IMR-90 (cell line): ENCODE data around the gene FOXP1. TPM values are rescaled to one million over a fixed set of nuclear protein-coding genes. Genes with fewer than 3 reads are reported as not detected.

ENCODE experiments used
- ATAC-seq: fragments of 200-7000 bp; cut with Tn5 transposase; 2 replicates; pipeline ENCODE4 v1.9.1; 2020; ENCODE audit warnings: low read depth, mild to moderate bottlenecking, moderate library complexity
- BruUV-seq: library from RNA; stranded (reverse); fragments of 400-500 nt; replicated peaks from 2 replicates; lab custom pipeline; 2021; lab: Mats Ljungman, UMichigan
- CTCF ChIA-PET: fragments of 300-600 bp; formaldehyde crosslinking; extraction: SDS; loops from one replicate; lab custom pipeline; 2021; ENCODE audit warnings: antibody characterized with exemption; lab: Yijun Ruan, JAX
- POLR2A ChIA-PET: fragments of 300-600 bp; sonication (Branson Sonifier 250); formaldehyde crosslinking; loops from one replicate; lab custom pipeline; 2022; ENCODE audit warnings: antibody characterized with exemption; ENCODE audit not compliant: unreplicated experiment; lab: Charles Lee
- DNase-seq: peaks from one replicate; pipeline ENCODE4 v3.0.0; 2013
- H2AFZ ChIP-seq: replicated peaks from 2 replicates; pipeline ENCODE3; 2013; ENCODE audit warnings: low read length, mild to moderate bottlenecking; ENCODE audit not compliant: poor library complexity
- H2AK5ac ChIP-seq: 2 replicates; pipeline ENCODE4 v1.6.1; 2013; ENCODE audit warnings: low read depth, low read length, inconsistent platforms
- H2AK9ac ChIP-seq: replicated peaks from 2 replicates; pipeline ENCODE3; 2013; ENCODE audit warnings: mild to moderate bottlenecking, low read depth, low read length, moderate library complexity; ENCODE audit not compliant: poor library complexity
- H2BK120ac ChIP-seq: 2 replicates; pipeline ENCODE4 v1.6.1; 2013; ENCODE audit warnings: low read depth, low read length, inconsistent platforms
- H2BK15ac ChIP-seq: 3 replicates; pipeline ENCODE4 v1.6.1; 2013; ENCODE audit warnings: low read depth, low read length, inconsistent platforms
- H2BK20ac ChIP-seq: 2 replicates; pipeline ENCODE4 v1.6.1; 2013; ENCODE audit warnings: low read depth, mild to moderate bottlenecking, inconsistent platforms, low read length, moderate library complexity
- H2BK5ac ChIP-seq: 2 replicates; pipeline ENCODE4 v1.6.1; 2013; ENCODE audit warnings: mild to moderate bottlenecking, low read depth, low read length, inconsistent platforms; ENCODE audit not compliant: poor library complexity, severe bottlenecking
- H3K14ac ChIP-seq: replicated peaks from 2 replicates; pipeline ENCODE4 v1.6.1; 2013; ENCODE audit warnings: low read depth, low read length, inconsistent platforms
- H3K18ac ChIP-seq: 2 replicates; pipeline ENCODE4 v1.6.1; 2013; ENCODE audit warnings: low read depth, low read length, control low read depth
- H3K23ac ChIP-seq: 2 replicates; pipeline ENCODE4 v1.6.1; 2013; ENCODE audit warnings: low read depth, low read length, inconsistent platforms
- H3K27ac ChIP-seq: 2 replicates; pipeline ENCODE4 v1.5.1; 2013; ENCODE audit warnings: mild to moderate bottlenecking, control low read depth, low read length; ENCODE audit not compliant: insufficient read depth
- H3K27me3 ChIP-seq: 2 replicates; pipeline ENCODE4 v1.6.1; 2013; ENCODE audit warnings: low read length; ENCODE audit not compliant: control insufficient read depth, insufficient read depth
- H3K36me3 ChIP-seq: 2 replicates; pipeline ENCODE4 v1.6.1; 2013; ENCODE audit warnings: low read length, mixed read lengths; ENCODE audit not compliant: control insufficient read depth, insufficient read depth
- H3K4ac ChIP-seq: 2 replicates; pipeline ENCODE4 v1.6.1; 2013; ENCODE audit warnings: low read depth, low read length, inconsistent platforms
- H3K4me1 ChIP-seq: 2 replicates; pipeline ENCODE4 v1.6.1; 2013; ENCODE audit warnings: low read length, mixed read lengths; ENCODE audit not compliant: control insufficient read depth, insufficient read depth
- H3K4me2 ChIP-seq: 2 replicates; pipeline ENCODE4 v1.6.1; 2013; ENCODE audit warnings: low read depth, mild to moderate bottlenecking, control low read depth, low read length, moderate library complexity
- H3K4me3 ChIP-seq: 2 replicates; pipeline ENCODE4 v1.5.1; 2013; ENCODE audit warnings: low read depth, mild to moderate bottlenecking, control low read depth, low read length, moderate library complexity; ENCODE audit not compliant: insufficient read depth
- H3K56ac ChIP-seq: 2 replicates; pipeline ENCODE4 v1.6.1; 2013; ENCODE audit warnings: low read length, inconsistent platforms; ENCODE audit not compliant: insufficient read depth; ENCODE audit errors: extremely low read depth
- H3K79me1 ChIP-seq, 2 experiments: 2 replicates each; pipeline ENCODE4 v1.6.1; 2013; ENCODE audit warnings: low read length in 2 of 2, inconsistent platforms in 1 of 2, low read depth in 1 of 2
- H3K9ac ChIP-seq: 2 replicates; pipeline ENCODE4 v1.6.1; 2013; ENCODE audit warnings: low read depth, low read length, control low read depth
- H3K9me1 ChIP-seq: 2 replicates; pipeline ENCODE4 v1.6.1; 2013; ENCODE audit warnings: low read length, inconsistent platforms; ENCODE audit not compliant: insufficient read depth
- H3K9me3 ChIP-seq: 2 replicates; pipeline ENCODE4 v1.6.1; 2013; ENCODE audit warnings: low read length; ENCODE audit not compliant: control insufficient read depth, insufficient read depth
- H4K20me1 ChIP-seq: 2 replicates; pipeline ENCODE4 v1.6.1; 2013; ENCODE audit warnings: low read length, inconsistent platforms; ENCODE audit not compliant: insufficient read depth
- H4K5ac ChIP-seq: 2 replicates; pipeline ENCODE4 v1.6.1; 2013; ENCODE audit warnings: mild to moderate bottlenecking, low read depth, low read length, control low read depth
- H4K8ac ChIP-seq, 2 experiments: 2 replicates each; pipeline ENCODE4 v1.6.1; 2013; ENCODE audit warnings: low read depth in 2 of 2, low read length in 2 of 2, control low read depth in 1 of 2, inconsistent platforms in 1 of 2
- H4K91ac ChIP-seq: 2 replicates; pipeline ENCODE4 v1.6.1; 2013; ENCODE audit warnings: low read depth, low read length, inconsistent platforms; ENCODE audit not compliant: insufficient read depth
- BHLHE40 ChIP-seq: fragments of 150-350 bp; IDR thresholded peaks from 2 replicates; pipeline ENCODE4 v1.6.1; 2016; ENCODE audit warnings: mild to moderate bottlenecking, low read depth, low read length
- CEBPB ChIP-seq: IDR thresholded peaks from 2 replicates; pipeline ENCODE4 v1.6.1; 2012; ENCODE audit warnings: low read depth, low read length, improper control_type of control experiment
- CHD1 ChIP-seq: IDR thresholded peaks from 2 replicates; pipeline ENCODE4 v1.6.1; 2012; ENCODE audit warnings: low read depth, low read length, improper control_type of control experiment
- MAFK ChIP-seq: IDR thresholded peaks from 2 replicates; pipeline ENCODE4 v1.6.1; 2012; ENCODE audit warnings: low read depth, low read length, improper control_type of control experiment
- MAZ ChIP-seq: IDR thresholded peaks from 2 replicates; pipeline ENCODE4 v1.6.1; 2012; ENCODE audit warnings: low read depth, mild to moderate bottlenecking, low read length, improper control_type of control experiment, moderate library complexity, borderline replicate concordance
- MXI1 ChIP-seq: IDR thresholded peaks from 2 replicates; pipeline ENCODE4 v1.6.1; 2012; ENCODE audit warnings: low read depth, mild to moderate bottlenecking, low read length, moderate library complexity, borderline replicate concordance
- POLR2A ChIP-seq: IDR thresholded peaks from 2 replicates; pipeline ENCODE4 v1.6.1; 2012; ENCODE audit warnings: mild to moderate bottlenecking, low read depth, low read length
- RAD21 ChIP-seq: IDR thresholded peaks from 2 replicates; pipeline ENCODE4 v1.6.1; 2012; ENCODE audit warnings: low read length, improper control_type of control experiment
- RCOR1 ChIP-seq: IDR thresholded peaks from 2 replicates; pipeline ENCODE4 v1.6.1; 2012; ENCODE audit warnings: mild to moderate bottlenecking, low read length, improper control_type of control experiment; ENCODE audit not compliant: insufficient replicate concordance
- RFX5 ChIP-seq: IDR thresholded peaks from 2 replicates; pipeline ENCODE4 v1.8.0; 2012; ENCODE audit warnings: low read depth, mild to moderate bottlenecking, low read length, moderate library complexity
- SMC3 ChIP-seq: fragments of 150-350 bp; IDR thresholded peaks from 2 replicates; pipeline ENCODE4 v1.6.1; 2016; ENCODE audit warnings: low read depth, mild to moderate bottlenecking, antibody characterized with exemption, low read length, moderate library complexity
- WGBS, 2 experiments: methylation state at CpG; one replicate each; pipeline versions ENCODE4 v1.1.5 to v1.1.7; 2013; ENCODE audit warnings: missing lambda C conversion rate in 2 of 2; ENCODE audit not compliant: insufficient read length in 1 of 2; ENCODE audit errors: extremely low coverage in 2 of 2; 5-methylcytosine and 5-hydroxymethylcytosine counted together
- dilution Hi-C: fragments of 300-500 bp; cut with HindIII; formaldehyde crosslinking; loops from one replicate; pipeline ENCODE4 v1.14.3; 2018; ENCODE audit warnings: low sequenced_read_pairs; ENCODE audit not compliant: unreplicated experiment
- in situ Hi-C: fragments of 300-500 bp; cut with MboI; formaldehyde crosslinking; loops from 3 replicates; pipeline ENCODE4 v1.14.3; 2019; ENCODE audit warnings: low sequenced_read_pairs, inconsistent platforms, mixed read lengths
- intact Hi-C: fragments of 100-400 bp; cut with micrococcal nuclease; formaldehyde crosslinking; loops from 2 replicates; pipeline ENCODE4 v1.10.0; 2022
- polyA plus RNA-seq, 3 experiments: library from polyadenylated mRNA; depleted of rRNA; stranded (reverse); fragments of >200 nt; gene quantifications; 2 replicates each; pipeline ENCODE4 v1.2.3, GENCODE V29; 2012; ENCODE audit warnings: low replicate concordance in 1 of 3
- total RNA-seq: library from RNA; depleted of rRNA; stranded (reverse); fragments of >200 nt; gene quantifications from 2 replicates; pipeline ENCODE4 v1.2.3, GENCODE V29; 2012
- TF ChIP-seq, protein P1 (sequence below): fragments of 150-350 bp; IDR thresholded peaks from 2 replicates; pipeline ENCODE4 v1.6.1; 2016; ENCODE audit warnings: low read depth, mild to moderate bottlenecking, low read length, moderate library complexity, borderline replicate concordance
- TF ChIP-seq, protein P2 (sequence below): conservative IDR thresholded peaks from 2 replicates; pipeline ENCODE4 v1.5.1; 2012; ENCODE audit warnings: mild to moderate bottlenecking, low read depth, low read length, improper control_type of control experiment
- TF ChIP-seq, protein P3 (sequence below): fragments of 150-350 bp; IDR thresholded peaks from 2 replicates; pipeline ENCODE4 v1.6.1; 2017; ENCODE audit warnings: mild to moderate bottlenecking, antibody characterized with exemption, low read length, low read depth

FOXP1 gene
- total and polyA plus RNA-seq, 2 of the 4 experiments (the other 2 are of a cell fraction), result 37.0 to 132 TPM

DNA sequence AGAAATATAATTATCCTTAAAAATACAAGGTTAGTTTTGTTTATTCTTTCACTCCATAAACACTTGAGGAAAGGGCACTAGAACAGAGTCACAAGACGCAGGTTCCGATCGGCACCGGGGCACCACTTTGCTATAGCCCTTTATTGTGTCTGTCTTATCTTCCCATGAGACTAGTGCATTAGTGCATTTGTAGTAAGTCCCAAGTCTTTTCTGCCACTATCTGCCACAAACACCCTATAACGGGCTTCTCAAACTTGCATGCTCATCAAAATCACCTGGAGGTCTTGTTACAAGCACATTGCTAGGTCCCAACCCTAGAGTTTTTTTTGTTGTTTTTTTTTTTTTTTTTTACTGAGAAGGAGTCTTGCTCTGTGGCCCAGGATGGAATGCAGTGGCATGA, 213.1 kb downstream of the FOXP1 start:
- Histone ChIP-seq H3K4me1 (peaks cover 8% of the 10 kb centered on the region; the same call in 1 of the 2 replicates), H3K4me2 (no peak overlapping the region), H2AFZ (no peak overlapping the region), H4K20me1 (no peaks in the 10 kb centered on the region), H3K9me3 (no peaks in the 10 kb centered on the region), H2BK5ac (no peak overlapping the region), H3K79me1 (peaks cover 8 to 12% of the 10 kb centered on the region in 2 experiments), H2BK120ac (no peak overlapping the region), H4K91ac (no peak overlapping the region), H3K27me3 (no peaks in the 10 kb centered on the region), H3K27ac (no peak overlapping the region), H3K4ac (no peak overlapping the region), H2AK9ac (no peak overlapping the region), H2BK20ac (no peak overlapping the region), H3K56ac (no peak overlapping the region), H3K18ac (no peak overlapping the region), H3K9me1 (no peaks in the 10 kb centered on the region), H3K4me3 (no peak overlapping the region), H4K8ac (no peak overlapping the region), H3K14ac (no peak overlapping the region), H3K23ac (no peak overlapping the region), H2AK5ac (no peak overlapping the region), H3K9ac (no peak overlapping the region), H4K5ac (no peak overlapping the region), H2BK15ac (no peak overlapping the region), H3K36me3 (no peaks in the 10 kb centered on the region)
- intact Hi-C loops, result no loop called here
- dilution Hi-C loops, result no loop called here
- ATAC-seq (no peak), DNase-seq (no peak)
- CTCF ChIA-PET, result no interaction called here
- BruUV-seq, result no TSS peak
- in situ Hi-C loops, result no loop called here
- POLR2A ChIA-PET, result no interaction called here
- TF ChIP-seq CEBPB, result no peak
- TF ChIP-seq, protein P1, sequence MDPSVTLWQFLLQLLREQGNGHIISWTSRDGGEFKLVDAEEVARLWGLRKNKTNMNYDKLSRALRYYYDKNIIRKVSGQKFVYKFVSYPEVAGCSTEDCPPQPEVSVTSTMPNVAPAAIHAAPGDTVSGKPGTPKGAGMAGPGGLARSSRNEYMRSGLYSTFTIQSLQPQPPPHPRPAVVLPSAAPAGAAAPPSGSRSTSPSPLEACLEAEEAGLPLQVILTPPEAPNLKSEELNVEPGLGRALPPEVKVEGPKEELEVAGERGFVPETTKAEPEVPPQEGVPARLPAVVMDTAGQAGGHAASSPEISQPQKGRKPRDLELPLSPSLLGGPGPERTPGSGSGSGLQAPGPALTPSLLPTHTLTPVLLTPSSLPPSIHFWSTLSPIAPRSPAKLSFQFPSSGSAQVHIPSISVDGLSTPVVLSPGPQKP, result no peak
- TF ChIP-seq CHD1, result no peak
- no peak for TF ChIP-seq SMC3
- TF ChIP-seq, protein P2, sequence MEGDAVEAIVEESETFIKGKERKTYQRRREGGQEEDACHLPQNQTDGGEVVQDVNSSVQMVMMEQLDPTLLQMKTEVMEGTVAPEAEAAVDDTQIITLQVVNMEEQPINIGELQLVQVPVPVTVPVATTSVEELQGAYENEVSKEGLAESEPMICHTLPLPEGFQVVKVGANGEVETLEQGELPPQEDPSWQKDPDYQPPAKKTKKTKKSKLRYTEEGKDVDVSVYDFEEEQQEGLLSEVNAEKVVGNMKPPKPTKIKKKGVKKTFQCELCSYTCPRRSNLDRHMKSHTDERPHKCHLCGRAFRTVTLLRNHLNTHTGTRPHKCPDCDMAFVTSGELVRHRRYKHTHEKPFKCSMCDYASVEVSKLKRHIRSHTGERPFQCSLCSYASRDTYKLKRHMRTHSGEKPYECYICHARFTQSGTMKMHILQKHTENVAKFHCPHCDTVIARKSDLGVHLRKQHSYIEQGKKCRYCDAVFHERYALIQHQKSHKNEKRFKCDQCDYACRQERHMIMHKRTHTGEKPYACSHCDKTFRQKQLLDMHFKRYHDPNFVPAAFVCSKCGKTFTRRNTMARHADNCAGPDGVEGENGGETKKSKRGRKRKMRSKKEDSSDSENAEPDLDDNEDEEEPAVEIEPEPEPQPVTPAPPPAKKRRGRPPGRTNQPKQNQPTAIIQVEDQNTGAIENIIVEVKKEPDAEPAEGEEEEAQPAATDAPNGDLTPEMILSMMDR, result no peak
- TF ChIP-seq MAFK, result no peak
- TF ChIP-seq BHLHE40, result no peak
- TF ChIP-seq POLR2A, result no peak
- no peak for TF ChIP-seq RAD21
- no peak for TF ChIP-seq RCOR1
- no peak for TF ChIP-seq MAZ
- TF ChIP-seq, protein P3, sequence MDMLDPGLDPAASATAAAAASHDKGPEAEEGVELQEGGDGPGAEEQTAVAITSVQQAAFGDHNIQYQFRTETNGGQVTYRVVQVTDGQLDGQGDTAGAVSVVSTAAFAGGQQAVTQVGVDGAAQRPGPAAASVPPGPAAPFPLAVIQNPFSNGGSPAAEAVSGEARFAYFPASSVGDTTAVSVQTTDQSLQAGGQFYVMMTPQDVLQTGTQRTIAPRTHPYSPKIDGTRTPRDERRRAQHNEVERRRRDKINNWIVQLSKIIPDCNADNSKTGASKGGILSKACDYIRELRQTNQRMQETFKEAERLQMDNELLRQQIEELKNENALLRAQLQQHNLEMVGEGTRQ, result no peak
- no peak for TF ChIP-seq RFX5
- no peak for TF ChIP-seq MXI1
- WGBS, 2 experiments, result no CpG with 5 or more reads among the region's 5 CpGs
